Endothelial cell of umbilical vein (primary cell): ENCODE measurements around the gene PNMA1. TPM values are rescaled to one million over a fixed set of nuclear protein-coding genes. Genes with fewer than 3 reads are reported as not detected.

Experiments
- BruUV-seq: library from RNA; stranded (reverse); fragments of 400-500 nt; replicated peaks from 2 replicates; lab custom pipeline; 2021; lab: Mats Ljungman, UMichigan
- CTCF ChIA-PET: fragments of 300-600, 350-600 bp; sonication (Branson Sonifier 250); formaldehyde crosslinking; loops from one replicate; lab custom pipeline; 2021; ENCODE audit warnings: antibody characterized with exemption, inconsistent platforms; lab: Charles Lee
- POLR2A ChIA-PET: fragments of 300-600, 350-600 bp; sonication (Branson Sonifier 250); formaldehyde crosslinking; loops from one replicate; lab custom pipeline; 2021; ENCODE audit warnings: antibody characterized with exemption, inconsistent platforms; lab: Charles Lee
- DNase-seq: peaks from one replicate; pipeline ENCODE4 v3.0.0-alpha.2; 2011; ENCODE audit warnings: low read depth, low spot score
- FAIRE-seq: peaks from 2 replicates; lab custom pipeline; 2011; peaks lifted over from hg19 to GRCh38; lab: Jason Lieb, UNC
- H2AFZ ChIP-seq: 2 replicates; pipeline ENCODE4 v1.6.0; 2012; ENCODE audit warnings: low read depth, low read length, control low read depth, inconsistent platforms
- H3K27ac ChIP-seq: 2 replicates; pipeline ENCODE4 v1.5.1; 2011; ENCODE audit warnings: low read depth, mild to moderate bottlenecking, control low read depth, low read length, moderate library complexity; ENCODE audit not compliant: insufficient read depth
- H3K27me3 ChIP-seq, 2 experiments: 2 replicates each; pipeline versions ENCODE4 v1.6.0 to v1.6.1; 2011; ENCODE audit warnings: low read length in 2 of 2, mixed read lengths in 1 of 2; ENCODE audit not compliant: control insufficient read depth in 2 of 2, insufficient read depth in 2 of 2
- H3K36me3 ChIP-seq, 2 experiments: 2 replicates in 1 of 2; 3 replicates in 1 of 2; pipeline ENCODE4 v1.5.1; 2011; ENCODE audit warnings: low read length in 2 of 2, mild to moderate bottlenecking in 1 of 2, moderate library complexity in 1 of 2; ENCODE audit not compliant: control insufficient read depth in 2 of 2, insufficient read depth in 2 of 2; ENCODE audit errors: extremely low read depth in 1 of 2
- H3K4me1 ChIP-seq: 3 replicates; pipeline ENCODE4 v1.5.1; 2011; ENCODE audit warnings: mild to moderate bottlenecking, low read length; ENCODE audit not compliant: control insufficient read depth, insufficient read depth; ENCODE audit errors: extremely low read depth
- H3K4me2 ChIP-seq: 2 replicates; pipeline ENCODE4 v1.6.1; 2011; ENCODE audit warnings: low read length, control low read depth, mixed read lengths; ENCODE audit not compliant: insufficient read depth
- H3K4me3 ChIP-seq, 3 experiments: fragments of 200-600 bp in 1 of 3; sonication (generic), shearing (Covaris generic) in 1 of 3; replicated peaks in 1 of 3; 2 replicates each; pipeline ENCODE4 v1.5.1; 2011 to 2016; ENCODE audit warnings: control low read depth in 3 of 3, low read length in 3 of 3, mild to moderate bottlenecking in 2 of 3, inconsistent platforms in 1 of 3, low read depth in 1 of 3, moderate library complexity in 1 of 3; ENCODE audit not compliant: insufficient read depth in 1 of 3
- H3K79me2 ChIP-seq: 2 replicates; pipeline ENCODE4 v1.6.0; 2012; ENCODE audit warnings: low read length, inconsistent platforms; ENCODE audit not compliant: control insufficient read depth, insufficient read depth
- H3K9ac ChIP-seq: replicated peaks from 2 replicates; pipeline ENCODE3; 2011; ENCODE audit warnings: low read length, control low read depth; ENCODE audit not compliant: insufficient read depth; ENCODE audit errors: extremely low read depth
- H3K9me1 ChIP-seq: replicated peaks from 3 replicates; pipeline ENCODE4 v1.6.0; 2011; ENCODE audit warnings: mild to moderate bottlenecking, low read length; ENCODE audit not compliant: control insufficient read depth, insufficient read depth; ENCODE audit errors: extremely low read depth
- H3K9me3 ChIP-seq: replicated peaks from 2 replicates; pipeline ENCODE4 v1.5.1; 2012; ENCODE audit warnings: low read length, inconsistent platforms; ENCODE audit not compliant: control insufficient read depth, insufficient read depth
- H4K20me1 ChIP-seq: replicated peaks from 2 replicates; pipeline ENCODE3; 2011; ENCODE audit warnings: mild to moderate bottlenecking, low read length; ENCODE audit not compliant: control insufficient read depth, insufficient read depth; ENCODE audit errors: extremely low read depth
- CTCF ChIP-seq, 2 donors: IDR thresholded peaks; 1 replicate in 1 of 2; 2 replicates in 1 of 2; pipeline ENCODE4 v1.5.1; 2011; ENCODE audit warnings: low read length in 2 of 2, mild to moderate bottlenecking in 2 of 2, moderate library complexity in 2 of 2, control low read depth in 1 of 2, inconsistent platforms in 1 of 2, low read depth in 1 of 2; ENCODE audit not compliant: insufficient read depth in 1 of 2; ENCODE audit errors: extremely low read depth in 1 of 2
- EZH2 ChIP-seq: IDR thresholded peaks from 2 replicates; pipeline ENCODE4 v1.6.1; 2012; ENCODE audit warnings: borderline replicate concordance, low read depth, mild to moderate bottlenecking, moderate library complexity, low read length, inconsistent platforms; ENCODE audit not compliant: severe bottlenecking
- FOS ChIP-seq: IDR thresholded peaks from 2 replicates; pipeline ENCODE4 v1.6.1; 2011; ENCODE audit warnings: mild to moderate bottlenecking, low read length, moderate library complexity, borderline replicate concordance; ENCODE audit not compliant: insufficient read depth
- GATA2 ChIP-seq: IDR thresholded peaks from 2 replicates; pipeline ENCODE4 v1.7.0; 2011; ENCODE audit warnings: low read depth, mild to moderate bottlenecking, moderate library complexity, mixed read lengths, low read length; ENCODE audit not compliant: insufficient read length, insufficient read depth
- JUN ChIP-seq: IDR thresholded peaks from 2 replicates; pipeline ENCODE4 v1.6.1; 2011; ENCODE audit warnings: borderline replicate concordance, low read depth; ENCODE audit not compliant: insufficient read length, insufficient read depth
- MYC ChIP-seq: IDR thresholded peaks from one replicate; pipeline ENCODE4 v1.6.1; 2011; ENCODE audit warnings: mild to moderate bottlenecking, low read depth, low read length
- POLR2A ChIP-seq: IDR thresholded peaks from 2 replicates; pipeline ENCODE4 v1.6.1; 2012; ENCODE audit warnings: low read depth, mild to moderate bottlenecking, control low read depth, low read length
- POLR2AphosphoS5 ChIP-seq: IDR thresholded peaks from 2 replicates; pipeline ENCODE4 v1.6.1; 2012; ENCODE audit warnings: low read depth, mild to moderate bottlenecking, control low read depth, low read length, moderate library complexity; ENCODE audit not compliant: insufficient read depth
- dilution Hi-C: fragments of 300-500 bp; cut with MboI; formaldehyde crosslinking; loops from one replicate; pipeline ENCODE4 v1.15.0; 2019; ENCODE audit warnings: low sequenced_read_pairs; ENCODE audit not compliant: extremely low pct_ligation_motif_present
- intact Hi-C: fragments of 100-400 bp; cut with micrococcal nuclease; formaldehyde crosslinking; loops from one replicate; pipeline ENCODE4 v1.10.0; 2022
- polyA plus RNA-seq, 4 experiments: library from polyadenylated mRNA; depleted of rRNA in 3 of 4; stranded (reverse) in 3 of 4; unstranded in 1 of 4; fragments of >200 nt; gene quantifications; 2 replicates each; pipeline versions ENCODE4 v1.2.1 to v1.2.3, GENCODE V29; 2011 to 2012; ENCODE audit warnings: missing spikeins in 1 of 4
- total RNA-seq: library from RNA; stranded (reverse); gene quantifications from 2 replicates; pipeline ENCODE4 v1.2.3, GENCODE V29; 2021
- TF ChIP-seq, protein P1 (sequence below): IDR thresholded peaks from 2 replicates; pipeline ENCODE4 v1.6.1; 2011; ENCODE audit not compliant: insufficient read depth, insufficient read length

PNMA1 gene
- total and polyA plus RNA-seq, 2 donors (not counting 3 experiments of a cell fraction or from before 2014, with no cell fraction given): 29.8 to 82.6 TPM

DNA sequence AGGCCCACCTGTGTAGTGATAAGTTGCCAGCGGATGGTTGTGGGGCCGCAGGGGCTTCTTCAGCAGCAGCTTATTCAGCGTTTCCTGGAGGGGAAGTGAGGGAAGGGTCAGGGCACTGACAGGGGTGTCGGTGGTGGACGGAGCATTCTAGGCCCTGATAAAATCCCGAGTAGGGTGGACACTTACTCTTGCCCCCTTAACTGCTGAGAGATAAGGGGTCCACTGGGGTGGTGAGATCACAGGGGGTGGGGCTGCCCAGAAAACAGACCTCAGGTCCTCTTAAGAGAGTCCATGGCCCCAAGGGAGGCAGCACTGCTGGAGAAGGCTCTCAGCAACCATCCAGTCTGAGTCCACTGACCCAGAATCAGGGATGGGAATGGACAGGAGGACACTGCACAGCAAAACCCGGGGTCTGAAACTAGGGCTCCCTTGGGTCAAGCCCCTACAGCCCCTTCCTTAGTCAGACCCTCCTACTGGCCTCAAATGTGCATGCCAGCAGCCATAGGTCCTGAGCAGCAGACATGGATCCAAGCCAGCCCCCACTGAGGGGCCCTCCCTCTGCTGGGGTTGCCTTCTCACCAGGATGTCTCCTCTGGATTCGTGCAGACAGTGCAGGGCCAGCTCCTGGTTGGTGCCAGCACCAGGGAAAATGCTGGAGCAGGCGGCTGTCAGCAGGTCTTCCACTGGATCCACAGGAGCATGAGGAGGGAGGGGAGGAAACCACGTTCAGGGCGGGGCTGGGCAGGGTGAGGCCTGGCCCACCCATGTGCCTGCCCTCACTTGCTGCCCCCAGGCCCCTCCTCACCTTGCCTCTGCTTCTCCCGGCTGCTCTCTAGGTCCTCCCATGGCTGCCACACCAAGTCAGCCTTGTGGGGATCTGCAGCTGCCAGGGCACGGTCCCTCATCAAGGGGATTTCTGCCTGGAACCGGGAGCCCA lies 12.1 kb upstream of the PNMA1 start:
- Histone ChIP-seq H3K4me2 (no peak overlapping the region), H3K4me3 (no peak overlapping the region), H4K20me1 (no peaks in the 10 kb centered on the region), H3K9ac (no peak overlapping the region), H3K9me1 (no peaks in the 10 kb centered on the region), H3K4me1 (peaks cover 57% of the 10 kb centered on the region), H3K79me2 (peaks cover 22% of the 10 kb centered on the region), H3K36me3 (peaks cover 38 to 49% of the 10 kb centered on the region in 2 experiments), H3K27ac (peak overlapping the region; percentile 98), H2AFZ (no peak overlapping the region), H3K27me3 (no peaks in the 10 kb centered on the region), H3K9me3 (no peaks in the 10 kb centered on the region)
- CTCF ChIA-PET: interaction anchor here (12.0 to 12.5 kb wide), 2 partner anchors 31 to 100 kb away, joined by 131 to 245 read pairs; a partner anchor contains a TSS
- DNase-seq: no peak
- POLR2A ChIA-PET: no interaction called here
- dilution Hi-C loops (no loop called here), intact Hi-C loops (loop anchor here (5.0 kb wide), 1 partner anchor 141 kb away; no protein-coding TSS in a partner anchor)
- no peak for FAIRE-seq
- no peak for TF ChIP-seq EZH2
- TF ChIP-seq POLR2A: no peak
- TF ChIP-seq, protein P1, sequence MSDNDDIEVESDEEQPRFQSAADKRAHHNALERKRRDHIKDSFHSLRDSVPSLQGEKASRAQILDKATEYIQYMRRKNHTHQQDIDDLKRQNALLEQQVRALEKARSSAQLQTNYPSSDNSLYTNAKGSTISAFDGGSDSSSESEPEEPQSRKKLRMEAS: no peak
- TF ChIP-seq GATA2: no peak
- TF ChIP-seq POLR2AphosphoS5: no peak
- TF ChIP-seq CTCF (IDR thresholded peaks at IDR 0.05; ENCODE audit: extremely low read depth in 1 of 2, insufficient read depth in 1 of 2, low read depth in 1 of 2, low read length in 2 of 2): no peak
- TF ChIP-seq JUN: no peak
- TF ChIP-seq FOS: no peak
- no peak for TF ChIP-seq MYC
- no TSS peak for BruUV-seq
